GM21447 (cell line): Measurements from ENCODE around the gene UNKL.
"Not testable (repeated sequence)": the region's sequence is repeated elsewhere in the genome, so short reads cannot be mapped to it uniquely, and the experiment has no call there.

ENCODE experiments used
- ATAC-seq: cut with Tn5 transposase; IDR thresholded peaks from one replicate; pipeline ENCODE4 v1.9.1; 2021; ENCODE audit not compliant: unreplicated experiment

Gene UNKL

GRCh38 chr16:1330260-1330914, 84.1 kb downstream of the UNKL start:
- ATAC-seq: no peak

GRCh38 chr16:1328961-1329360, 85.5 kb downstream of the UNKL start:
- not testable (repeated sequence) for ATAC-seq

GRCh38 chr16:1328136-1328535, 86.4 kb downstream of the UNKL start:
- ATAC-seq: not testable (repeated sequence)

- ATAC-seq: no peak
Observed at GRCh38 chr16:1327619-1327947, 86.9 kb downstream of the UNKL start.

GRCh38 chr16:1326946-1327618, 87.4 kb downstream of the UNKL start:
- no peak for ATAC-seq

- no peak for ATAC-seq
Observed at GRCh38 chr16:1326391-1326790, 88.1 kb downstream of the UNKL start.

- ATAC-seq: no peak
Observed at GRCh38 chr16:1325673-1326371, 88.7 kb downstream of the UNKL start.

GRCh38 chr16:1325261-1325660, 89.2 kb downstream of the UNKL start:
- no peak for ATAC-seq

- no peak for ATAC-seq
Observed at GRCh38 chr16:1324286-1324826, 90.1 kb downstream of the UNKL start.

GRCh38 chr16:1323296-1324239, 90.9 kb downstream of the UNKL start:
- ATAC-seq: no peak

GRCh38 chr16:1322407-1322806, 92.1 kb downstream of the UNKL start:
- no peak for ATAC-seq

- no peak for ATAC-seq
Observed at GRCh38 chr16:1320658-1321240, 93.8 kb downstream of the UNKL start.

GRCh38 chr16:1320097-1320496, 94.4 kb downstream of the UNKL start:
- no peak for ATAC-seq

GRCh38 chr16:1319041-1319440, 95.5 kb downstream of the UNKL start:
- ATAC-seq: no peak

- no peak for ATAC-seq
Observed at GRCh38 chr16:1318268-1318545, 96.3 kb downstream of the UNKL start.

GRCh38 chr16:1317479-1318267, 96.8 kb downstream of the UNKL start:
- ATAC-seq: no peak

- no peak for ATAC-seq
Observed at GRCh38 chr16:1316033-1316405, 98.5 kb downstream of the UNKL start.

GRCh38 chr16:1315081-1316032, 99.1 kb downstream of the UNKL start:
- ATAC-seq: no peak
